ENCODE data around the gene PRKAG2.
"Not testable (repeated sequence)": the region's sequence is repeated elsewhere in the genome, so short reads cannot be mapped to it uniquely, and the experiment has no call there.

DNA sequence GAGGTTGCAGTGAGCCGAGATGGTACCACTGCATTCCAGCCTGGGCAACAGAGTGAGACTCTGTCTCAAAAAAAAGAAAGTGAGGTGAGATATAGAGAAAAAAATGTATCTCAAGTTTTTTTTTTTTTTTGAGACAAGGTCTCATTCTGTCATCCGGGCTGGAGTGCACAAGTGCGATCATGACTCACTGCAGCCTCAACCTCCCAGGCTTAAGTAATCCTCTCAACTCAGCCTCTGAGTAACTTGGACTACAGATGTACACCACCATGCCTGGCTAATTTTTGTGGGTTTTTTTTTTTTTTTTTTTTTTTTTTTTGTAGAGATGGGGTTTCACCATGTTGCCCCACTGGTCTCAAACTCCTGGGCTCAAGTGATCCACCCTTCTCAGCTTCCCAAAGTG is 303.9 kb downstream of the PRKAG2 start:
- not testable (repeated sequence) for TF ChIP-seq EZH2 (IDR thresholded peaks at IDR 0.05); POLR2AphosphoS5 (IDR thresholded peaks at IDR 0.05; ENCODE audit: borderline replicate concordance, low read depth, low read length)

All from SK-N-MC (cell line).